ENCODE results near the gene PAPOLB. TPM values are rescaled to one million over a fixed set of nuclear protein-coding genes. Genes with fewer than 3 reads are reported as not detected.

The PAPOLB gene
- polyA plus RNA-seq, 1 donor from 2014 or later, result 0.05 TPM

- Histone ChIP-seq H3K9ac (ENCODE audit: low read length) (no peak overlapping the region), H3K79me2 (replicated peaks; ENCODE audit: insufficient read depth, low read length) (no peaks in the 10 kb centered on the region), H3K36me3 (ENCODE audit: insufficient read depth, low read length) (no peaks in the 10 kb centered on the region), H3K27ac (ENCODE audit: low read length) (no peak overlapping the region), H3K9me3 (ENCODE audit: low read length) (no peaks in the 10 kb centered on the region), H3K9me2 (ENCODE audit: insufficient read depth, low read length) (no peaks in the 10 kb centered on the region), H3K4me2 (ENCODE audit: low read length) (no peak overlapping the region), H3F3A (ENCODE audit: insufficient read depth, low read length, poor library complexity, severe bottlenecking) (no peaks in the 10 kb centered on the region), H2AFZ (ENCODE audit: low read depth, low read length) (no peak overlapping the region), H3K27me3 (ENCODE audit: insufficient read depth, low read depth, low read length) (no peaks in the 10 kb centered on the region), H3K4me3 (ENCODE audit: low read length) (no peak overlapping the region), H4K20me1 (ENCODE audit: insufficient read depth) (no peaks in the 10 kb centered on the region)
- TF ChIP-seq EP300 (conservative IDR thresholded peaks at IDR 0.05; ENCODE audit: poor library complexity, severe bottlenecking) (no peak), RAD21 (conservative IDR thresholded peaks at IDR 0.05) (no peak), SMC3 (conservative IDR thresholded peaks at IDR 0.05; ENCODE audit: poor library complexity) (no peak), REST (IDR thresholded peaks at IDR 0.05; ENCODE audit: borderline replicate concordance) (no peak), CTCF (IDR thresholded peaks at IDR 0.05; ENCODE audit: poor library complexity, severe bottlenecking) (no peak), POLR2AphosphoS5 (IDR thresholded peaks at IDR 0.05) (no peak), TAF1 (IDR thresholded peaks at IDR 0.05; ENCODE audit: low read depth) (no peak)
These were observed 27.9 kb downstream of the PAPOLB start for GRCh38 chr7:4833691-4834600.

GRCh38 chr7:4833176-4833575, 28.7 kb downstream of the PAPOLB start:
- Histone ChIP-seq H3K9me3 (ENCODE audit: low read length) (no peaks in the 10 kb centered on the region), H3K4me3 (ENCODE audit: low read length) (no peak overlapping the region), H2AFZ (ENCODE audit: low read depth, low read length) (no peak overlapping the region), H3K4me2 (ENCODE audit: low read length) (no peak overlapping the region), H3K36me3 (ENCODE audit: insufficient read depth, low read length) (no peaks in the 10 kb centered on the region), H4K20me1 (ENCODE audit: insufficient read depth) (no peaks in the 10 kb centered on the region), H3K27ac (ENCODE audit: low read length) (no peak overlapping the region), H3F3A (ENCODE audit: insufficient read depth, low read length, poor library complexity, severe bottlenecking) (no peaks in the 10 kb centered on the region), H3K9me2 (ENCODE audit: insufficient read depth, low read length) (no peaks in the 10 kb centered on the region), H3K79me2 (replicated peaks; ENCODE audit: insufficient read depth, low read length) (no peaks in the 10 kb centered on the region), H3K27me3 (ENCODE audit: insufficient read depth, low read depth, low read length) (no peaks in the 10 kb centered on the region), H3K9ac (ENCODE audit: low read length) (no peak overlapping the region)
- TF ChIP-seq EZH2 (IDR thresholded peaks at IDR 0.05; ENCODE audit: borderline replicate concordance, insufficient read depth, low read length, poor library complexity, severe bottlenecking) (no peak), CTCF (IDR thresholded peaks at IDR 0.05; ENCODE audit: poor library complexity, severe bottlenecking) (no peak), REST (IDR thresholded peaks at IDR 0.05; ENCODE audit: borderline replicate concordance) (no peak), RAD21 (conservative IDR thresholded peaks at IDR 0.05) (no peak), SMC3 (conservative IDR thresholded peaks at IDR 0.05; ENCODE audit: poor library complexity) (no peak), POLR2AphosphoS5 (IDR thresholded peaks at IDR 0.05) (no peak), TAF1 (IDR thresholded peaks at IDR 0.05; ENCODE audit: low read depth) (no peak), MXI1 (conservative IDR thresholded peaks at IDR 0.05; ENCODE audit: poor library complexity, severe bottlenecking) (no peak), EP300 (conservative IDR thresholded peaks at IDR 0.05; ENCODE audit: poor library complexity, severe bottlenecking) (no peak)

All from neural cell (in vitro differentiated cells).